B cell (primary cell): ENCODE measurements around the gene TENT4B.

Experiments used
- EZH2 ChIP-seq: IDR thresholded peaks from 2 replicates; pipeline ENCODE4 v1.6.1; 2012; ENCODE audit warnings: borderline replicate concordance, low read depth, mild to moderate bottlenecking, moderate library complexity, low read length; ENCODE audit not compliant: insufficient read depth, poor library complexity, severe bottlenecking
- TF ChIP-seq, protein P1 (sequence below): fragments of 200-600 bp; IDR thresholded peaks from one replicate; pipeline ENCODE4 v1.8.0; 2022; ENCODE audit warnings: antibody characterized with exemption, mild to moderate bottlenecking

GRCh38 chr16:50182441-50182840 is 29.3 kb downstream of the TENT4B start:
- TF ChIP-seq, protein P1, sequence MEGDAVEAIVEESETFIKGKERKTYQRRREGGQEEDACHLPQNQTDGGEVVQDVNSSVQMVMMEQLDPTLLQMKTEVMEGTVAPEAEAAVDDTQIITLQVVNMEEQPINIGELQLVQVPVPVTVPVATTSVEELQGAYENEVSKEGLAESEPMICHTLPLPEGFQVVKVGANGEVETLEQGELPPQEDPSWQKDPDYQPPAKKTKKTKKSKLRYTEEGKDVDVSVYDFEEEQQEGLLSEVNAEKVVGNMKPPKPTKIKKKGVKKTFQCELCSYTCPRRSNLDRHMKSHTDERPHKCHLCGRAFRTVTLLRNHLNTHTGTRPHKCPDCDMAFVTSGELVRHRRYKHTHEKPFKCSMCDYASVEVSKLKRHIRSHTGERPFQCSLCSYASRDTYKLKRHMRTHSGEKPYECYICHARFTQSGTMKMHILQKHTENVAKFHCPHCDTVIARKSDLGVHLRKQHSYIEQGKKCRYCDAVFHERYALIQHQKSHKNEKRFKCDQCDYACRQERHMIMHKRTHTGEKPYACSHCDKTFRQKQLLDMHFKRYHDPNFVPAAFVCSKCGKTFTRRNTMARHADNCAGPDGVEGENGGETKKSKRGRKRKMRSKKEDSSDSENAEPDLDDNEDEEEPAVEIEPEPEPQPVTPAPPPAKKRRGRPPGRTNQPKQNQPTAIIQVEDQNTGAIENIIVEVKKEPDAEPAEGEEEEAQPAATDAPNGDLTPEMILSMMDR = no peak
- TF ChIP-seq EZH2 = no peak
